Astrocyte (in vitro differentiated cells and primary cell): ENCODE results near the gene PSKH1. TPM values are rescaled to one million over a fixed set of nuclear protein-coding genes. Genes with fewer than 3 reads are reported as not detected.

Source experiments
- DNase-seq: peaks from one replicate; pipeline ENCODE4 v3.0.0-alpha.2; 2010; ENCODE audit warnings: low read depth
- FAIRE-seq: peaks from 2 replicates; lab custom pipeline; 2011; peaks lifted over from hg19 to GRCh38; lab: Jason Lieb, UNC
- H2AFZ ChIP-seq: 2 replicates; pipeline ENCODE4 v1.6.0; 2012; ENCODE audit warnings: low read depth, low read length, inconsistent platforms
- H3K27ac ChIP-seq: 2 replicates; pipeline ENCODE4 v1.5.1; 2011; ENCODE audit warnings: low read depth, low read length, inconsistent platforms
- H3K27me3 ChIP-seq: 2 replicates; pipeline ENCODE4 v1.6.0; 2011; ENCODE audit warnings: low read length, inconsistent platforms; ENCODE audit not compliant: insufficient read depth
- H3K36me3 ChIP-seq: 2 replicates; pipeline ENCODE4 v1.5.1; 2011; ENCODE audit warnings: low read length, inconsistent platforms; ENCODE audit not compliant: insufficient read depth
- H3K4me1 ChIP-seq: 2 replicates; pipeline ENCODE4 v1.5.1; 2011; ENCODE audit warnings: low read length, inconsistent platforms; ENCODE audit not compliant: insufficient read depth
- H3K4me2 ChIP-seq: 2 replicates; pipeline ENCODE4 v1.6.0; 2012; ENCODE audit warnings: low read length, inconsistent platforms
- H3K4me3 ChIP-seq: 2 replicates; pipeline ENCODE4 v1.5.1; 2011; ENCODE audit warnings: low read depth, mild to moderate bottlenecking, low read length, inconsistent platforms; ENCODE audit not compliant: insufficient read depth
- H3K79me2 ChIP-seq: 2 replicates; pipeline ENCODE4 v1.6.0; 2012; ENCODE audit warnings: mild to moderate bottlenecking, low read length, inconsistent platforms; ENCODE audit not compliant: insufficient read depth
- H3K9ac ChIP-seq: 2 replicates; pipeline ENCODE4 v1.6.0; 2012; ENCODE audit warnings: mild to moderate bottlenecking, low read length, inconsistent platforms
- H3K9me3 ChIP-seq: 2 replicates; pipeline ENCODE4 v1.5.1; 2012; ENCODE audit warnings: low read depth, mild to moderate bottlenecking, low read length, inconsistent platforms; ENCODE audit not compliant: insufficient read depth
- H4K20me1 ChIP-seq: 2 replicates; pipeline ENCODE4 v1.6.0; 2012; ENCODE audit warnings: low read length, inconsistent platforms; ENCODE audit not compliant: insufficient read depth
- H3K27ac Mint-ChIP-seq: one replicate; pipeline ENCODE4 v1.8.0; 2021; ENCODE audit warnings: mild to moderate bottlenecking, mixed read lengths; ENCODE audit not compliant: unreplicated experiment
- H3K27me3 Mint-ChIP-seq: one replicate; pipeline ENCODE4 v1.8.0; 2021; ENCODE audit warnings: low read depth, mixed read lengths; ENCODE audit not compliant: unreplicated experiment
- H3K36me3 Mint-ChIP-seq: one replicate; pipeline ENCODE4 v1.8.0; 2021; ENCODE audit warnings: low read depth, mixed read lengths; ENCODE audit not compliant: unreplicated experiment
- H3K4me1 Mint-ChIP-seq: one replicate; pipeline ENCODE4 v1.8.0; 2021; ENCODE audit warnings: low read depth, mixed read lengths; ENCODE audit not compliant: unreplicated experiment
- H3K4me3 Mint-ChIP-seq: one replicate; pipeline ENCODE4 v1.8.0; 2021; ENCODE audit warnings: mild to moderate bottlenecking, moderate library complexity, mixed read lengths; ENCODE audit not compliant: unreplicated experiment
- H3K9me3 Mint-ChIP-seq: one replicate; pipeline ENCODE4 v1.8.0; 2021; ENCODE audit warnings: mild to moderate bottlenecking, mixed read lengths; ENCODE audit not compliant: unreplicated experiment
- CTCF ChIP-seq: IDR thresholded peaks from 2 replicates; pipeline ENCODE4 v1.5.1; 2011; ENCODE audit warnings: low read depth, mild to moderate bottlenecking, inconsistent platforms, low read length, moderate library complexity; ENCODE audit not compliant: insufficient read depth
- EZH2 ChIP-seq: IDR thresholded peaks from 2 replicates; pipeline ENCODE4 v1.6.1; 2012; ENCODE audit warnings: mild to moderate bottlenecking, low read length, inconsistent platforms; ENCODE audit not compliant: insufficient read depth
- total RNA-seq: library from RNA; stranded (reverse); gene quantifications from 2 replicates; pipeline ENCODE4 v1.2.1, GENCODE V29; 2021

PSKH1 gene
- total RNA-seq, 1 donor from 2014 or later, result 27.3 TPM

- H4K20me1 ChIP-seq, result peaks cover 89% of the 10 kb centered on the region
Observed at GRCh38 chr16:67948015-67948414, 55.0 kb downstream of the PSKH1 start.

DNA sequence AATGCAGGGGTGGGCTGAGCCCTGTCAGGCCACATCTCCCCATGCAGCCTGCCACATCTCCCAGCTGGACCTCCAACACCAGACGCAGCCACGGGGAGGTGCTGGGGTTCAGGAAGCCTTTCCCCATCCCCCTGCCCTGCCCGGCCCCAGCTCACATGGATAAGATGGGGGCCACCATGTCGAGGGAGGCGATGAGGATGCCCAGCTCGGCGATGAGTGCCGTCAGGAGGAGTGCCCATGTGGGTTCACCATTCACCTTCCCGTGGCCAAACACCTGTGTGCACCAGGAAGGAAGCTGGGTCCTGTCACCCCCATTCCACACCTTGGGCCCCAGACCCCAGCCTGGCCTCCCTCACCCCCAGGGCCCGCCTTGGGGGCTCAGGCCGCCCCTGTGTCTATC, 56.6 kb downstream of the PSKH1 start:
- FAIRE-seq, result no peak
- H3K27ac Mint-ChIP-seq, result no peak overlapping the region
- Histone ChIP-seq H3K27me3 (no peaks in the 10 kb centered on the region), H3K4me3 (no peak overlapping the region), H3K79me2 (peaks cover 10% of the 10 kb centered on the region), H3K9me3 (no peaks in the 10 kb centered on the region), H3K4me2 (no peak overlapping the region), H2AFZ (no peak overlapping the region), H3K4me1 (peaks cover 9% of the 10 kb centered on the region), H4K20me1 (peaks cover 87% of the 10 kb centered on the region), H3K9ac (no peak overlapping the region), H3K36me3 (peaks cover 45% of the 10 kb centered on the region), H3K27ac (no peak overlapping the region)
- peaks cover 14% of the 10 kb centered on the region for H3K36me3 Mint-ChIP-seq
- H3K4me1 Mint-ChIP-seq, result no peaks in the 10 kb centered on the region
- no peak overlapping the region for H3K4me3 Mint-ChIP-seq
- no peak for TF ChIP-seq CTCF
- no peak for TF ChIP-seq EZH2
- no peaks in the 10 kb centered on the region for H3K27me3 Mint-ChIP-seq
- DNase-seq, result no peak
- no peaks in the 10 kb centered on the region for H3K9me3 Mint-ChIP-seq

More at GRCh38 chr16:67948015-67948414, 55.0 kb downstream of the PSKH1 start:
- H3K4me1 ChIP-seq, result peaks cover 15% of the 10 kb centered on the region
- no peak for TF ChIP-seq CTCF
- no peak for TF ChIP-seq EZH2
- peaks cover 7% of the 10 kb centered on the region for H3K79me2 ChIP-seq
- FAIRE-seq (no peak), DNase-seq (no peak)
- H3K4me2 ChIP-seq, result no peak overlapping the region
- no peaks in the 10 kb centered on the region for H3K9me3 ChIP-seq
- H3K36me3 Mint-ChIP-seq, result peaks cover 12% of the 10 kb centered on the region
- H2AFZ ChIP-seq, result no peak overlapping the region
- H3K27me3 Mint-ChIP-seq, result no peaks in the 10 kb centered on the region
- no peak overlapping the region for H3K4me3 Mint-ChIP-seq
- H3K27ac ChIP-seq, result no peak overlapping the region
- no peaks in the 10 kb centered on the region for H3K4me1 Mint-ChIP-seq
- peaks cover 32% of the 10 kb centered on the region for H3K36me3 ChIP-seq
- H3K9ac ChIP-seq, result no peak overlapping the region
- H3K27me3 ChIP-seq, result no peaks in the 10 kb centered on the region
- H3K27ac Mint-ChIP-seq, result peak overlapping the region; percentile 41
- H3K9me3 Mint-ChIP-seq, result no peaks in the 10 kb centered on the region
- H3K4me3 ChIP-seq, result no peak overlapping the region

GRCh38 chr16:67950335-67950843, 57.3 kb downstream of the PSKH1 start:
- Histone ChIP-seq H3K4me1 (peaks cover 7% of the 10 kb centered on the region), H3K27me3 (no peaks in the 10 kb centered on the region), H4K20me1 (peaks cover 87% of the 10 kb centered on the region), H3K36me3 (peaks cover 44% of the 10 kb centered on the region), H3K4me2 (no peak overlapping the region), H3K9ac (no peak overlapping the region), H3K79me2 (peaks cover 7% of the 10 kb centered on the region), H3K4me3 (no peak overlapping the region), H2AFZ (no peak overlapping the region), H3K27ac (no peak overlapping the region), H3K9me3 (no peaks in the 10 kb centered on the region)
- H3K4me3 Mint-ChIP-seq, result no peak overlapping the region
- no peak overlapping the region for H3K27ac Mint-ChIP-seq
- H3K9me3 Mint-ChIP-seq, result no peaks in the 10 kb centered on the region
- H3K27me3 Mint-ChIP-seq, result no peaks in the 10 kb centered on the region
- H3K36me3 Mint-ChIP-seq, result peaks cover 21% of the 10 kb centered on the region
- FAIRE-seq (no peak), DNase-seq (no peak)
- no peaks in the 10 kb centered on the region for H3K4me1 Mint-ChIP-seq
- TF ChIP-seq CTCF (no peak), EZH2 (no peak)
